HK-2 (cell line): ENCODE data around the gene KIF21B.
"Not testable (repeated sequence)": the region's sequence is repeated elsewhere in the genome, so short reads cannot be mapped to it uniquely, and the experiment has no call there.

Experiments
- DNase-seq: peaks from one replicate; pipeline ENCODE4 v3.0.0-alpha.2; 2018; ENCODE audit not compliant: unreplicated experiment

The KIF21B gene

DNA sequence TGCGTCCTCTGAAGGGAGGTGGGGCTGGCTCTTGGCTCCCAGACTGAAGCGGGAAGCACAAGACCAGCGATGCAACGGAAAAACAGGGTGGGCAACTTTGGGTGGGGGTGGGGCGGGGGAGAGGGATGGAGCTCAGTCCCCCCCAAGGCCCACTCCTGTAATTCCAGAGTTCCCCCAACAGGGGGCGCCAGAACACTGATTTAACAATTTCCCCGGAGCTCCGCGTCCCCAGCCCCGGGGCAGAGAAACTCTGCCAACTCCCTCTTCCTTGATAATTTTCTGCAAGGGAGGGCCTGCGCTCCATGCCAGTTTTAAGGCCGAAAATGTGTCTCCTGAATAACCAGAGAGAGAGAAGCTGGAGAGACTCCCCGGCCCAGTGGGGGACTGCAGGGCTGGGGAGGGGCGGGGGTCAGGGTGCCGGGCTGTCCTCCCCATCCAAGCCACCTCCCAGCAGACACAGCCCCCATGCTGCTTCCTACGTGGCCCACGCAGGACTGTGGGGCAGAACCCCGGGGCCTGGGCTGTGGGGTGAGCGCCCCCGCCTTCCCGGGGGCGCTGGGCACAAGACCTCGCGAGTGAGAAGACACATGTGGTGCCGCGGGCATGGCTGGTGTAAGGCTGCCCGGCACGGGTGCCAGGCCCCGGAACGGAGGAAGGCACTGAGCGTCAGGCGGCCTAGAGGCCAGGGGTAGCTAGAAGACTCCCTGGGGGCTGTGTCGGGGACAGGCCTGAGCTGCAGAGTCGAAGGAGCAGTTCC, 51.4 kb downstream of the KIF21B start:
- DNase-seq, result peak; percentile 66

DNA sequence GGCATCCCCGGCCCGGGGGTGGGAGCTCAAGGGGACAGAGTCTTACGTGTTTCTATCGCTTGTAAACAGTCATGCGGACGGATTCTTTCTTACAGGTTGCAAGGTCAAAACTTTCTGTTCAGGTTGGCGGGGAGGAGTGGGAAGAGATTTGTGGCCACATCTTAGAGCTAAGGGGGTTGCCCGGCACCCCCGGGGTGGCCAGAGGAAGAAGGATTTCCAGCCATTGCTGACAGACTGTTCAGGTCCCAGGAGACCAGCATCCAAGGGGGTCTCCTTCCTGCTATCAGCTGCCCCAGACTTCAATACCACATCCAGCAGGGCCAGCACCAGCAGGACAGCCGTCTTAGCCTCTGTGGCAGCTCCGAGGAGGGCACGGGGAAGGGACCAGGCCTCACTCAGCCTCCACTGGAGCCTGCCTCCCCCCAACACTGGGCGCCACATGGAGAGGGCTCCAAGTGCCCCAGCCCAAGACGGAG, 52.0 kb downstream of the KIF21B start:
- DNase-seq, result no peak

DNA sequence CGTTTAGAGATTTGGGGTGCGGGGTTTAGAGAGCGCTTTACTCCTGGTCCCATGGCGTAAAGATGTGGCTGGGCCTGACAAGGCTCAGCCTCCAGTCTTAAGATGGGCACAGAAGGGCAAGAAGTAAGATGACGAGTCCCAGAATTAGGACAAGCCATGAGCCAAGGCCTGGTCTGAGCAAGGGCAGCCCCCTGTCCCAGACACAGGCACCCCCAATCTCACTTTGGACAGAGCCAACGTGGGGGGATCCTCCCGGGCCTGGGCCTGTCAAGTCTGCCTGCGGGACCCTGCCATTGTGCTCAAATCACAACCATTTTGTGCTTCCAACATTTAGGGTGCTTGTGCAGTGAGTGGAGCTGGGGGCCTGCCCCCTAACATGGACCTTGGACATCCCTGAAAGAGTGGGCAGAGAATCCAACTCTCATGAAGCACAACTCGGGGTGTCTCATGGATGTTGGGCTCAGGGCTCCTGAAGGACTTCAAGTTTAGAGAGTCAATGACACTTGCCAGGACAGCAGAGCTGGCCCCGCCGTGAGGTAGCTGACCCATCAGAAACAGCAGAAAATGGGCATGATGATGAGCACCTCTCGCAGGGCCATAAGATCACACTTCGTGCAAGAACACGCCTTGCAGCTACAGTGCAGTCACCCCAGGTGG, 52.6 kb downstream of the KIF21B start:
- no peak for DNase-seq

DNA sequence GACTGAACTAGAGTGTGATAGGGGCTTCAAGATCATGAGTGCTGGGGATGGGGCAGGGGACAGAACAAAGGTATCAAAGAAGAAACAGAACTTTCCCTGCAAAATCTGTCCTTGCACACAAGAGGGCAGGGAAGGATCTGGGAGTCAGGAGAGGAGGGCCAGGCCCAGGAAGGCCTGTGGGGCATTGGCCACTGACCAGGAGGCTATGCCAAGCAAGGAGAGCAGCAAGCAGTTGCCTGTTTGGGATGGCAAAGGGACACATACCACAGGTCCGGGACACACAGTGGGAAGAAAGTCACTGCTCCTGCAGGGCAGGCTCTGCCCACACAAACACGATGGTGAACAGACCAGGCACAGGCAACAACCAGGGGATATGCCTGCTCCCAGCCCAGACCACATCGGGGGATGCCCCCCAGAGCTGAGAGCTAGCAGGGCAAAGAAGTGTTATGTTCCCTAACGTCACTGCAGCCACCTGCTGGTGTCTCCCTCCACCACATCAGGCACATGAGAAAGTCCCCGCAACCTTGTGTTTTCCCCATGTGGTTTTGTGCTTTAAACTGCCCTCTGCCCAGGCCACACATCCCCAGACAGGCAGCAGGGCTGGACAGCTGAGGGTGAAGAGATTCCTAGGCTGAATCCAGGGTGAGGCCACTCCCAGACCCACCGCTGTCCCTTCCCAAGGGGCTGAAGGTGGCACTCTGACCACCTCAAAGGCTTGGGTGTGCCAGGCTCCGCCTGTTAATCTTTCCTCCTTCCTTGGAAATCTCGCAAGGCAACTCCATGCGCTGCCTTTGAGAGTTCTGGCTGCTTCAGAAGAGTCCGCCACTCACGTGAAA, 53.6 kb downstream of the KIF21B start:
- no peak for DNase-seq

DNA sequence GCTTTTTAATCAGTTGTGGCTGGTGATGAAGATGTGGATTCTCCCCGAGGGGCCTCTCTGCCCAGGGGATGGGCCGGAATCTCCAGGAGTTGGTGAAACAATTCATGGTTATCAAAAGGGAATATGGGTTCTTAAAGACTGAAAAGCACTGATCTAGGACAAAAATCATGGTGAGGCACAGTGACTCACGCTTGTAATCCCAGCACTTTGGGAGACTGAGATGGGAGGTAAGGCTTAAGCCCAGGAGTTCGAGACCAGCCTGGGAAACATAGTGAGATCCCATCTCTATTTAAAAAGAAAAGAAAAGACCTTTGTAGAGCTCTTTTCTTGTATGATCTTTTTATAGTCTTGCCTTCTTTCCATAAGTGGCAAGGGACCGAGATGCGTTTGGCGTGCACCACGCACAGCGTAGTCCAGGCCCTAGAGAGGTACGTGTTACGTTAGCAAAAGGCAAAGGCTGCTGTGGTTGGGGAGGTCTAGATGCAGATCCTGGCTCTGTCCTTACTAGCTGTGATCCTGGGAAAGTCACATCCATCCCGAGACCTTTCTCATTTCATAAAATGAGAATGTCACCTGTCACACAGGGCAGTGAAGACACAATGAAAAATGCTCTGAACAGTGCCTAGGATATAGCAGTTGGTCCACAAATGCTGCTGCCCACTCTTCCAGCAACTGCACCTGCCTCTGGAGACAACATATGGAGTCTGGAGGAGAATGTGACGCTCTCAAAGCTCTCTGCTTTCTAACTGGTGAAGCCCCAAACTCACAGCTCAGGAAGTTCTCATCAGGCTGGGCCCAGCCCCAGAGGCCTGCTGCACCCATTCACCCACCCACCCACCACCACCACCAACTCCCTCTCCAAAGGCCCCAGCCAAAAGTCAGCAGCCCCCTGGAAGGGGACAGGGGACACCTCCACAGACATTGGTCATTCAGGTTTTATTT, 54.8 kb downstream of the KIF21B start:
- DNase-seq, result no peak

DNA sequence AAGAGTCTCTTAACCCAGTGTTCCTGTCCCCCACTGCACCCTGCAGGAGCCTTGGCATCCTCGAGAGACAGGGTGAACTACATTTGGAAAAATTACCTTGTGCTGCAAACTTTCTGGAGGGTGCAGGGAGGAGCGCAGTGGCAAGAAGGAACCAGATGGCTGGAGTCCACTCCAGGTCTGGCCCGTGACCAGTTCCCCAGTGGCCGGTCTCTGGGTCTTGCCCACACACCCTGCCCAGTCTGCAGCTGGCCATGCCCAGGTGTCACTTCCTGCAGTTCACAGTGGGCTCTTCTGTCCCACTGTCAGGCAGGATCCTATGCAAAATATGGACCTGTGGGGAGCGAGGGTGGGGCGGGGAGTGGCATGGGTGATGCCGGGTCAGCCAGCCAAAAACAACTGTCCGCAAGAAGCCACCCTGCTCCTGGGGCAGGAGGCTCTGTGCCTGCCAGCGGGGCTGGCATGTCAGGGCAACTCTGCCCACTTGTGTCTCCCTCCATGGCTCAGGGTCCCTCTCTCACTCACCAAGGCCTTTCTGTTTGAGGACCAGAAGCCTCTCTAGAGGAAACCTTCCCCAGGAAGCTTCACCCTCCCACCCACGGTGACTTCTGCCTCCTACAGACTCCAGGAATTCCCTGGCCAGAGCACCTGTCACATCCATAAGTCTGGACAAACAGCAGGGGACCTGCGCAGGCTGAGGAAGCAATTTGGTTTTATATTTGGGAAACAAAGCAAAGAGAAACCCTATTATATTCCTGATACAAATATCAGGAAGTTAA, 55.6 kb downstream of the KIF21B start:
- DNase-seq, result no peak

DNA sequence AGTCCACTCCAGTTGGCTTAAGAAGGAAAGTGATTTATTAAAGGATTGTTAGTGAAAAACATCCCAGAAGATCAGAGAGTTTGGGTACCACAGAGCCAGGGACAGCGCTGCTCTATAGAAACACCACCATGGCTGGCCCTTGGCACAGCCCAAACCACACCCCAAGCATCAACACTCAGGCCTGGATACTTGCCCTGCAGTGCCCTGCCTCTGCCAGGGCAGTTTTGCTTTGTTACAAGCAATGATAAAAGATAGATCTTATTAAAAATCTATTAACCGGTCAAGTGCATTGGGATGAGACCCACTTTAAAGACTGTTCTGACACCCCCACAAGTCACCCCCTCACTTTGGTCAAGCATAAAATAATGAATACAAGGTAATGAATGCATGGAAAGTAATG, 56.6 kb downstream of the KIF21B start:
- DNase-seq, result no peak

DNA sequence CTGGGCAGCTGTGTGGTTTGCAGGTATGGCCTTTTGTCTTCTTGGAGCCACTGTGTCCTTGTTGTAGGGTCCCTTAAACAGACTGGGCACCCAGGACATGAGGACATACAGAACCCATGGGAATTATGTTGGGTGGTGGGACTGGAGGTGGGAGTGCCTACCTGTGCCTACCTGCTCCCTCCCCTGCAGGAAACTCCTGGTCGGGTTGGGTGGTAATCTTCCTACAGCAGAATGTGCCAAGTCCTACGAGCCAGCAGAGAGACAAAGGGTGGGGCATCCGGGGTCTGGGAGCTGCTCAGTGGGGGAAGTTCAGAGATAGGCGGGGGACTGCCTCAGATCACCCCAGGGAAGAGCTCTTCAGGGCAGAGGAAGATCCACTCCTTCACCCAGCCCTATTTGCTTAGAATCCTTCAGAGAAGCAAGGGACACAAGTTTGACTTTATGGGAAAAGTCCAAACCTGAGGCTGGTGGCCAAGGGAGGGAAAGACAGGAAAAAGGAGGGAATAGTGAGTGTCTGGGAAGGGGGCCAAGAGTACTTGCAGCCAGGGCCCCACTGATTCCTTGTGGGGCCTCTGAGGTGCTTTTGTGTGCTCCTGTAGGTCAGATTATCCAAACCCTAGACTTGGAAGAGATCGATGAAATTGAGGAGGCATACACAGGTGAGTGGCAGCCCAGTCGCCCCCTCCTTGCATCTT, 58.3 kb downstream of the KIF21B start:
- DNase-seq, result no peak

DNA sequence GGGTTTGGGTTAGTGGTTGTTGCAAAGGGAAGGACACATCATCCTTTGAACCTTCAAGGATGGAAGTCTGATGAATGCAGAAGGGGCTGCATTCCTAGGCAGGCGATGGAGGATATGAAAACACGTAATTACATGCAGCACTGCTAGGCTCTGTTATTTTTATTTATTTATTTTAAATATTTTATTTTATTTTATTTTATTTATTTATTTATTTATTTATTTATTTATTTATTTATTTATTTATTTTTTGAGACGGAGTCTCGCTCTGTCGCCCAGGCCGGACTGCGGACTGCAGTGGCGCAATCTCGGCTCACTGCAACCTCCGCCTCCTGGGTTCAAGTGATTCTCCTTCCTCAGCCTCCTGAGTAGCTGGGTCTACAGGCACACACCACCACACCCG, 59.6 kb downstream of the KIF21B start:
- DNase-seq, result not testable (repeated sequence)

DNA sequence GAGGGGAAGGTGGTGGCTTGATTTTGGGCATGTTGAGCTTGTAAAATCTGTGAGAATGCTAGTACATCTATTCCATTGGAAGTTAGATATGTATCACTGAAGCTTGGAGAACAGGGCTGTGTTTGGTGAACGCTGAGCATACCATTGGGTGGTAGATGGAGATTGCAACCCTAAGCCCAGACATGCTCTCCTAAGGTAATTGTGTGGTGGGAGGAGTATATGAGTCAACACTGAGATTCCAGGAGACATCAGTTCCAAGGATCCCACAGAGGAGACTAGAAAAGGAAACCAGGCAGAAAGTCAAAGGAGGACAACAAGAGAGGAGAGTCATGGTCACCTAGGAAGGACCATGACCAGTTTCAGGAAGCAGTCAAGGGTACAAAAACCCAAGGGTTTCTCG, 60.4 kb downstream of the KIF21B start:
- DNase-seq, result no peak

DNA sequence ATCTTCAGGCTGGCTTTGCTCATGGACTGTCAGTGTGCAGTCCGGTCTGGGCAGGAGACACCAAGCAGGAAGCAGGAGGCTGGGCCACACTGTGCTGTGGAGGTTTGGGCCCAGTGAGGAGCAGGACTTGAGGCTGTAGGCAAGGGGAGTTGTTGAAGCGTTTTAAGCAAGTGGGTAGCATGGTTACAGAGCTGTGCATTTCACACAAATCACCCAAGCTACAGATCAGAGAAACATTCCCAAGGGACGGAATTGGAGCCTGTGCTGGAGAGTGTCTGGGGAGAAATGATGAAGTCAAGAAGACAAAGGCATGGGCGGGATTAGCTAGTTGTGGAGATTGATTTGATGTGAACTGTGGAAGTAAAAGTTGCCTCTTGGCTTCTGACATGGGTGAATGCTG, 60.9 kb downstream of the KIF21B start:
- DNase-seq, result no peak

DNA sequence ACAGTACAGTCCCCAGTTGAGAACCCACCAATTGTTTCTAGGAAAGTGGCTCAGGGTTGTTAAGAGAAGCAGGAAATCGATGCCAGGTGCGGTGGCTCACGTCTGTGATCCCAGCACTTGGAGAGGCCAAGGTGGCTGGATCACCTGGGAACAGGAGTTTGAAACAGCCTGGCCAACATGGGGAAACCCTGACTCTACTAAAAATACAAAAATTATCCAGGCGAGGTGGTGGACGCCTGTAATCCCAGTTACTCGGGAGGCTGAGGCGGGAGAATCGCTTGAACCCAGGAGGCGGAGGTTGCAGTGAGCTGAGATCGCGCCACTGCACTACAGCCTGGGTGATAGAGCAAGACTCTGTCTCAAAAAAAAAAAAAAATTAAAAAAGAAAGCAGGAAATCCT, 61.4 kb downstream of the KIF21B start:
- not testable (repeated sequence) for DNase-seq

DNA sequence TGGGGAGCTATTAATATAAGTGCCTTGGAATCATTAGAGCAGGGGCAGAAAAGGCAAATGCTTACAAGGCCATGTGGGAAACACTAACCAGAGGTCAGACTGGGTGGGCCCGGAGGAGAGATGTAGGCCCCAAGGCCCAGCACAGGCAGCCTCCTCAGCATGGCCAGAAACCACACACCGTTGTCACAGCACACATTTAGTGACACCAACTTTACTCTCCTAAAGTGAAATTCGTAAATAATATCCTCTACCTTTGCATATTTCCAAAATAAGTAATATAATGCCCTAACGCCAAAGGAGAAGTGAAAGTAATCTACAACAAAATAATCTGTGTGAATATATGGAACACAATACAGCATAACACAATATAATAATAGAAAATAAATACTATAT, 62.6 kb downstream of the KIF21B start:
- no peak for DNase-seq

DNA sequence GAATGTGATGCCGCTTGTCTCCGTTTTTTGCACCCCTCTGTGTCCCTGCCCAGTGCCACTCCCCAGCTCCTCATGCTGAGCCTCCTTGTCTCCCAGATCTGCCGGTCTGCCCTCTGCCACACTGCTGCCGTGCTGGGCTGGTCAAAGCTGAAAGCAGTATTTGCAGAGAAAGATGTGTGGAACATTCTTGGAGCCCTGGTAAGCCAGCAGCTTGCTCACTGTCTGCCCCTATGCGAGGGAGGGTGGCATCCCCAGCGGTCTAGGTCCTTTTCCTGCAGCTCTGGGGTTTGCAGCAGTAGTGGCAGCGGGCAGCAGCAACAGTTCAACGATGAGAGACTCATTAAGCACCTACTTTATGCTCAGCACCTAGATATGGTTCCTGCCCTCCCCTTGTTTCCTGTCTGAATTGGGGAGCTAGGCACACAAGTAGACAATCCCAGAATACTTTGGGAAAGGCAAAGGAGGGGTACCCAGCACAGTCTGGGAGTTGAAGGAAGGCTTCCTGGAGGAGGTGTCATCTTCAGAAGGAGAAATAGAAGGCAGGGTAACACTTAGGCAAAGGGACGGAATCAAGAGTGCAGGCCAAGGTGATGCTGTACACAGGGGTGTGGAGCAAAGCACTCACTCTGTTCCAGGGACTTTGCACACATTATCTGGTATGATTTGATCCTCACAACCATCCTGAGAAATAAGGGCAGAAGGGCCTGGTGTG, 63.1 kb downstream of the KIF21B start:
- no peak for DNase-seq

DNA sequence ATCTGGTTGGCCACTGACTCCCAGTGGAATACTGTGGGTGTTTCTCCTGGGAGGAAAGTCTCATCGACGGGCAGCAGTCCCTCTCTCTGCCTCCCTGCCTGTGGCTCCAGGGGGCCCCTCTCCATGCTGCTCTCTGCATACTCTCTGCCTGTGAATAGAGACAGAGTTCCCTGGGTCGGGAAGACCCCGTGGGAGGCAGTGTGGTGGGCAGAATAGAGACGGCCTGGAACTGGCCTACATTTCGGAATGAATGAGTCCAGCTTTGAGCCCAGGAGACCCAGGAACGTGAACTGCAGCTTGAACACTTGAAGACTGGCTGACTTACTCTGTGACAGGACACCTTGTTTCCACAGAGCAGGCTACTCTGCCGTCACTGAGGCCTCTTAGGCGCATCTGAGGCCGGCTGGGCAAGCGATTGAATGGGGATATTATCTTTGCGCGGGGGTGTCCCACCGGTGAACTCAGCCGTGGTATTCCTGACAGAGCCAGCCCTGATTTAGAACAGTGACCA, 64.0 kb downstream of the KIF21B start:
- DNase-seq, result no peak

DNA sequence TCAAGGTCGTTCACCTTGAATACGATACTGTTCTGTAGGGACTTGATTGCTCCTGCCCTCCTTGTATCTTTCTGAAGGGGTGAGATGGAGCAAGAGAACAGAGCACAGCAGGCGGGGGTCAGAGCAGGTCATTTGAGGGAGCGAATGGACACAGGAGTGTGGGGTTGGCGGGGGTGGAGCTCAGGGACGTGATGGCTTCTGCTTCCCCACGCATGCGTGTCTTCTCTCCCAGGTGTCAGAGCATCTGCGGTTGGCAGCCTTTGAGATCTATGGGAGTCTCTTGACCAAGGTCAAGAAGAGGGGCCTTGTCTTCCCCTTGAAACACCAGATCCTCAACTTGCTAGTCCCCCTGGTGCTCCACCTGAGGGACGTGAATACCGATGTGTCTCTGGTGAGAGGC, 64.9 kb downstream of the KIF21B start:
- DNase-seq, result no peak

DNA sequence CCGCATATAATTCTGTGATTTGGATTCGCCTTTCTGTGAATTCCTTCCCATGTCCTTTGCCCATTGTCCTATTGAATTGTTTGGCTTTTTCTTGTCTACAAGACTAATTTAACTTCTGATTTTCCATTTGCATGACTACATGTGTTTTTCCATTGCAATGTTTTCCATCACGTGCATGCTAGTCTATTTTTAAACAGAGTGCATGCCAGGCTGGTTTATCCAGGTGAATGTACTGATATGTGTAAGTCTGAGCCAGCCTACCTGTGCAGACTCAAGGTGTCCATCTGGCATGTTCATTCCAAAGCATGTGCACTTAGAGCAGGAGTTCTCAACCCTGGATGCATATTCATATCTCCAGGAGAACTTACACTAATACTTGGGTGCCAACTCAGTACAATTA, 69.1 kb downstream of the KIF21B start:
- DNase-seq, result no peak

DNA sequence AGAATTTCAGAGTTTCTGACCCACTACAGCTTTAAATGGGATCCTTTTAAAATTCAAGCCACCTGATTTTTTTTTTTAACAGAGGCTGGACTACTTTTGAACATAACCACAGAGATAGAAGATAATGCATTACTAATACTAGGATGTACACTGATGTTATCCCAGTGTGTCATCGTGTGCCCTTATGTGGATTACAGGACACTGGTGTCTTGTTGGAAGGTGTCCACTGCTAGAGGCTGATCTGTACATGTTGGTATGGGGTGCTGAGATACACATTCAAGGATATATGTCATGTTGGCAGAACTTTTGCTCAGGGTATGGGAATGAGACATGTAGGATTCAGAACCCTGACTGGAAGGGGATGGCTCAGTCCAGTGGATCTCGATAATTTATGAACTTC, 72.5 kb downstream of the KIF21B start:
- no peak for DNase-seq

DNA sequence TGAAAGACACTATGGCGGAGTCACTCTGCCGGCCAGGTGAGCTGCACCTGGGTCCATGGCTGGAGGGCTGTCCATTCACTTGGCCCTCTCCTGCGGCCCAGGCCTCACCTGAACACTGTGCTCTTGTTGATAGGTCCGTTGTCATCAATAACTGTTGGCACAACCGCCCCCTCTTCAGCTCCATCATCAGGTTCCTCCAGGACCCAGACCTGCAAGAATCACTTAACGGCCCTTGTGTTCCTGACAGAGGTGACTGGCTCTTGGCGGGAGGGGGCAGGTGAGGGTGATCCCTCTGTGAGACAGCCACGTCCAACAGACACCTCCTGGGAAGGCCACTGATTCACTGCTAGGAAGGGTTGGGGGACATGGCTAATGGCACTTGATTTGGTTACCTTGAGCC, 73.9 kb downstream of the KIF21B start:
- DNase-seq, result no peak
